Loucy (cell line): Measurements from ENCODE around the gene SP110.

Source experiments
- CTCF ChIP-seq: fragments of 200-600 bp; sonication (generic); conservative IDR thresholded peaks from 2 replicates; pipeline ENCODE4 v1.5.1; 2014; ENCODE audit warnings: mild to moderate bottlenecking, antibody characterized with exemption, low read length
- EZH2phosphoT487 ChIP-seq: fragments of 200-600 bp; IDR thresholded peaks from 2 replicates; pipeline ENCODE4 v1.6.1; 2018; ENCODE audit warnings: antibody characterized with exemption, mild to moderate bottlenecking, moderate library complexity, borderline replicate concordance

- TF ChIP-seq CTCF (no peak), EZH2phosphoT487 (no peak)
These were observed 15.1 kb upstream of the SP110 start for GRCh38 chr2:230234845-230235244.
